GM18858 (cell line): ENCODE measurements around the gene MRPL54.

Source experiments
- ATAC-seq: cut with Tn5 transposase; IDR thresholded peaks from one replicate; pipeline ENCODE4 v1.9.1; 2021; ENCODE audit not compliant: unreplicated experiment

MRPL54 gene

GRCh38 chr19:3768015-3768747 is 5.7 kb downstream of the MRPL54 start:
- no peak for ATAC-seq

- ATAC-seq, result no peak
Observed at GRCh38 chr19:3768748-3769099, 6.2 kb downstream of the MRPL54 start.

GRCh38 chr19:3769494-3769893 is 7.0 kb downstream of the MRPL54 start:
- ATAC-seq, result no peak

GRCh38 chr19:3770136-3770999 is 7.9 kb downstream of the MRPL54 start:
- ATAC-seq, result no peak

- ATAC-seq, result no peak
Observed at GRCh38 chr19:3771000-3771905, 8.8 kb downstream of the MRPL54 start.

GRCh38 chr19:3771906-3772455 is 9.5 kb downstream of the MRPL54 start, which contains the start of gene RAX2:
TSS of gene RAX2 (minus strand) at chr19:3772228. CDS start at chr19:3771742, 486 bp downstream.
- no peak for ATAC-seq

GRCh38 chr19:3773814-3774515 is 11.5 kb downstream of the MRPL54 start:
- ATAC-seq, result no peak

GRCh38 chr19:3774621-3775373 is 12.3 kb downstream of the MRPL54 start:
- no peak for ATAC-seq

GRCh38 chr19:3775374-3775711 is 12.9 kb downstream of the MRPL54 start:
- ATAC-seq, result no peak

GRCh38 chr19:3775831-3776230 is 13.3 kb downstream of the MRPL54 start:
- ATAC-seq, result no peak

GRCh38 chr19:3776479-3777040 is 14.1 kb downstream of the MRPL54 start:
- no peak for ATAC-seq

GRCh38 chr19:3778104-3778867 is 15.8 kb downstream of the MRPL54 start:
- ATAC-seq, result no peak

GRCh38 chr19:3778899-3779723 is 16.6 kb downstream of the MRPL54 start:
- ATAC-seq, result no peak

GRCh38 chr19:3780786-3781304 is 18.4 kb downstream of the MRPL54 start:
- ATAC-seq, result no peak

- ATAC-seq, result no peak
Observed at GRCh38 chr19:3781603-3782002, 19.1 kb downstream of the MRPL54 start.

GRCh38 chr19:3782330-3782729 is 19.8 kb downstream of the MRPL54 start:
- ATAC-seq, result no peak

- no peak for ATAC-seq
Observed at GRCh38 chr19:3782903-3783302, 20.4 kb downstream of the MRPL54 start.
